Measurements from ENCODE around the gene UST.

The UST gene

DNA sequence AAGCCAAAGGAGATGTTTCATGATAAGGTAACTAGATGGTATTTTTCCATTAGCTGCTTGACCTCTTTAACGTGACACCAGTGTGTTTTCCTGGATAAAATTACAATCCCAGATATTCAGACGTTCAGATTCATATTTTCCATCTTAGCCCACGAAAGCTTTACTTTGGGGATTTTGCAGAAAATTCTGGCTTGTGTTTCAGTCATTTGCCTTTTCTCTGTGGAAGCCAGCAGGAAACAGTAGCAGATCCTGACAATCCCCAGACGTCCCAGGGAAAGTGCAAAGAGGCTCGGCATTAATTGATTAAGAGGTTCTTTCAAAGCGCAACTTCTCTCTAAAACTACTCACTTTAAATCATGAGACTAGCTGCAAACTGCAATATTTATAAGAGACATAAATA is 243.6 kb downstream of the UST start:
- Histone ChIP-seq H3K36me3 (replicated peaks) (no peaks in the 10 kb centered on the region), H3K27ac (no peak overlapping the region), H3K27me3 (replicated peaks) (no peaks in the 10 kb centered on the region), H3K4me3 (ENCODE audit: low read depth, low read length) (no peak overlapping the region)
- no peak for DNase-seq
- in situ Hi-C loops (cut with HindIII; ENCODE audit: low pct_ligation_motif_present, low sequenced_read_pairs) = loop anchor here (25.0 kb wide), 1 partner anchor 428 kb away; no protein-coding TSS in a partner anchor
- TF ChIP-seq, protein P1, sequence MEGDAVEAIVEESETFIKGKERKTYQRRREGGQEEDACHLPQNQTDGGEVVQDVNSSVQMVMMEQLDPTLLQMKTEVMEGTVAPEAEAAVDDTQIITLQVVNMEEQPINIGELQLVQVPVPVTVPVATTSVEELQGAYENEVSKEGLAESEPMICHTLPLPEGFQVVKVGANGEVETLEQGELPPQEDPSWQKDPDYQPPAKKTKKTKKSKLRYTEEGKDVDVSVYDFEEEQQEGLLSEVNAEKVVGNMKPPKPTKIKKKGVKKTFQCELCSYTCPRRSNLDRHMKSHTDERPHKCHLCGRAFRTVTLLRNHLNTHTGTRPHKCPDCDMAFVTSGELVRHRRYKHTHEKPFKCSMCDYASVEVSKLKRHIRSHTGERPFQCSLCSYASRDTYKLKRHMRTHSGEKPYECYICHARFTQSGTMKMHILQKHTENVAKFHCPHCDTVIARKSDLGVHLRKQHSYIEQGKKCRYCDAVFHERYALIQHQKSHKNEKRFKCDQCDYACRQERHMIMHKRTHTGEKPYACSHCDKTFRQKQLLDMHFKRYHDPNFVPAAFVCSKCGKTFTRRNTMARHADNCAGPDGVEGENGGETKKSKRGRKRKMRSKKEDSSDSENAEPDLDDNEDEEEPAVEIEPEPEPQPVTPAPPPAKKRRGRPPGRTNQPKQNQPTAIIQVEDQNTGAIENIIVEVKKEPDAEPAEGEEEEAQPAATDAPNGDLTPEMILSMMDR (IDR thresholded peaks at IDR 0.05; ENCODE audit: low read depth, low read length, missing control alignments) = no peak

DNA sequence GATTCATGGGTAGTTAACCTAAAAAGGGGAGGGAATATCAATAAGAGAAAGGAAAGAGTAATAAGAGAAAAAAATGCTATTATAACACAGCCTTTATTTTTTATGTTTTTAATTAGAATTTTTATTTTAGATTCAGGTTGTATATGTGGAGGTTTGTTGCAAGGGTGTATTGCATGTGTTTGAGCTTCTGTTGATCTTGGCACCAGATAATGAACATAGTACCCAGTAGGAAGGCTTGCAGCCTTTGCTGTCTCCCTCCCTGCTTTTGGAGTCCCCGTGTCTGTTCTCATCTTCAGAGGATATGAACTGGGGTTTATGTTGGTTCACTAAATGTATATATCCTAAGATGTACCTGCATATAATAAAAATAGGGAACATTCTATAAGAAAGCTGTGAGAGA is 250.0 kb downstream of the UST start:
- TF ChIP-seq, protein P1 (IDR thresholded peaks at IDR 0.05; ENCODE audit: low read depth, low read length, missing control alignments) = no peak
- no peak overlapping the region for H3K27ac ChIP-seq
- H3K36me3 ChIP-seq (replicated peaks) = no peaks in the 10 kb centered on the region
- H3K27me3 ChIP-seq (replicated peaks) = no peaks in the 10 kb centered on the region
- in situ Hi-C loops (cut with HindIII; ENCODE audit: low pct_ligation_motif_present, low sequenced_read_pairs) = loop anchor here (25.0 kb wide), 1 partner anchor 435 kb away; no protein-coding TSS in a partner anchor
- H3K4me3 ChIP-seq (ENCODE audit: low read depth, low read length) = no peak overlapping the region
- no peak for DNase-seq

DNA sequence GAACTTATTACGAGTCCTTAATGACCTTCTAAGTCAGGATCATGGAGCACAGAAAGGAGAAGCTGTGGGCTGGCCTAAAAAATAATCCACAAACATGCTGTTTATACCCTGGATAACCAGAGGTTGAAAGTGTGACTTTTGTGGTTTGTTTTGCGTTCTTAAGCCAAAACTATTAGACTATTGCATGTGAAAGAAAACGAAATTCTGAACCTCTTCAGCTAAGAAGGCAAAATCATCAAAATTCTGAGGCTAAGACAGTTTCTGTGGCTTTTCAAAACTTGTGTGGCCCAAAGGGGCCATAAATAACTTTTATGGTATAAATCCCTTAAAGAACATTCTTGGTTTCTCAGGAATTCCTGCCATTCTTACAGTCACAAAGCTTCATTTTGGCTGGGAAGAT is 251.0 kb downstream of the UST start:
- no peak for DNase-seq
- H3K4me3 ChIP-seq (ENCODE audit: low read depth, low read length) = no peak overlapping the region
- TF ChIP-seq, protein P1 (IDR thresholded peaks at IDR 0.05; ENCODE audit: low read depth, low read length, missing control alignments) = no peak
- in situ Hi-C loops (cut with HindIII; ENCODE audit: low pct_ligation_motif_present, low sequenced_read_pairs) = loop anchor here (25.0 kb wide), 1 partner anchor 436 kb away; no protein-coding TSS in a partner anchor
- no peaks in the 10 kb centered on the region for H3K27me3 ChIP-seq (replicated peaks)
- no peaks in the 10 kb centered on the region for H3K36me3 ChIP-seq (replicated peaks)
- peak overlapping the region; percentile 24 for H3K27ac ChIP-seq

DNA sequence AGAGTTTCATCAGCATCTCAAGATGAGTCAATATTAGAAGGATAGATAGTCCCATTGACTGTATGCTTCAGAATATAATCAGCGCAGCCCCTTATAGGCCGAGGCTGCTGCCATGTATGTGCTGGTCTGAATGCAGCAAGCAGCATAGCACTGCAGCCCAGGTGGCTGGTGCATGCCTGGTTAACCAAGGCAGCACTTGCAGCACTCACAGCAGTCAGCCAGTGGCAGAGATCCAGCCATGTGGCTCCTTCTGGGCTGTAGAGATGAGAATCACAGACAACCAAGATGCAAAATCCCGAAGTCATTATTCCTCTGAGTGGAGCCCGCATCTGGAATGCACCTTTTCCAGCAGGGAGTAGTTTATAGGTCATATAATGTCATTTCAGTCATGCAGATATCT is 251.9 kb downstream of the UST start:
- TF ChIP-seq, protein P1 (IDR thresholded peaks at IDR 0.05; ENCODE audit: low read depth, low read length, missing control alignments) = no peak
- in situ Hi-C loops (cut with HindIII; ENCODE audit: low pct_ligation_motif_present, low sequenced_read_pairs) = loop anchor here (25.0 kb wide), 1 partner anchor 436 kb away; no protein-coding TSS in a partner anchor
- H3K4me3 ChIP-seq (ENCODE audit: low read depth, low read length) = no peak overlapping the region

DNA sequence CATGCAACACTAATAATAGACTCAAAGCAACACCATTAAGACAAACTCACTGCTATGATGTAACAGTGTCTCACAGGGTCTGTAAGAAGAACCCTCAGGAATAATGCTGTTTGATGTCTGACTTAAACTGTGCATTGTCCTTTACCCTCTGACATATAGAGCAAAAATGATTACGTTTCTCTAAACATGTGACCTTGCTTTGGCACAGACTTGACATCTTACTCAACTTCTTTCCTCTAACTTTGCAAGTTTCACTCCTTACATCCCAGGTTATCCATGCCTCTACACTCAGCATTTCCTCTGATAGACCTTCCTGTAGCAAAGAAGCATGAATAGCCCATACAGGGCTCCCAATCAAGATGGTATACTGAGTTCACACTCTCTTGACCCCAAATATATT is 252.7 kb downstream of the UST start:
- peak overlapping the region; percentile 53 for H3K27ac ChIP-seq
- no peaks in the 10 kb centered on the region for H3K27me3 ChIP-seq (replicated peaks)
- TF ChIP-seq, protein P1 (IDR thresholded peaks at IDR 0.05; ENCODE audit: low read depth, low read length, missing control alignments) = no peak
- H3K4me3 ChIP-seq (ENCODE audit: low read depth, low read length) = no peak overlapping the region
- in situ Hi-C loops (cut with HindIII; ENCODE audit: low pct_ligation_motif_present, low sequenced_read_pairs) = loop anchor here (25.0 kb wide), 1 partner anchor 437 kb away; no protein-coding TSS in a partner anchor
- H3K36me3 ChIP-seq (replicated peaks) = no peaks in the 10 kb centered on the region
- peak; percentile 41 for DNase-seq

More for the DNA sequence above, 251.9 kb downstream of the UST start:
- no peaks in the 10 kb centered on the region for H3K27me3 ChIP-seq (replicated peaks)
- no peak overlapping the region for H3K27ac ChIP-seq
- no peak for DNase-seq
- H3K36me3 ChIP-seq (replicated peaks) = no peaks in the 10 kb centered on the region

DNA sequence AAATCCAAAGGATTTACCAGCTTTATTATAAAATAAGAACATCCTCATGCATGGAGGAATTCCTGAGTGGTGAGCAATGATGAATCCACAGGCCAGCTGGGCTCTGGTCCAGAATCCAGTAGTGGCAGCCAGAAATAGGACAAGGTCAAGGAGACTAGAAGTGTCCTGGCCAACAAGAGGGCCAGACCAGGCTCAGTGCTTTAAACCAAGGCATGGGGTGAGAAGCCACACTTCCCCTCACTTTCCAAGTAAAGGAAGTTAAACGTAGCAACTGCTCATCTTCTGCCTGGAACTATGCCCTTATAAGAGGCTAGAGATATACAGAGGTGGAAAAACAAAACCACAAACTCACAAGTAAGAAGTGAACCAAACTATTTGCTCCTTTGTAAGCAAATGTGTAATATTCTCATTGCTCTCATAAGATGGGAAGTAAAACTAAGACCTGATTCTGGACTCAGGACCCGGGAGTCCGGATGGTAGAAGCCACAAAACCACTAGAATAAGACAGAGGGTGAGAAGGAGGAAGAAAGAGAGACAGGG is 253.2 kb downstream of the UST start:
- H3K27ac ChIP-seq = peak overlapping the region; percentile 53
- no peaks in the 10 kb centered on the region for H3K27me3 ChIP-seq (replicated peaks)
- TF ChIP-seq, protein P1 (IDR thresholded peaks at IDR 0.05; ENCODE audit: low read depth, low read length, missing control alignments) = no peak
- in situ Hi-C loops (cut with HindIII; ENCODE audit: low pct_ligation_motif_present, low sequenced_read_pairs) = loop anchor here (25.0 kb wide), 1 partner anchor 438 kb away; no protein-coding TSS in a partner anchor
- peak; percentile 88 for DNase-seq
- H3K36me3 ChIP-seq (replicated peaks) = no peaks in the 10 kb centered on the region
- no peak overlapping the region for H3K4me3 ChIP-seq (ENCODE audit: low read depth, low read length)
